Activated CD8-positive, alpha-beta T cell treated with anti-CD3 and anti-CD28 coated beads for 36 hours (primary cell): ENCODE results near the gene SCAND1. TPM values are rescaled to one million over a fixed set of nuclear protein-coding genes. Genes with fewer than 3 reads are reported as not detected.

ENCODE experiments used
- ATAC-seq: fragments of 200-7000 bp; cut with Tn5 transposase; one replicate; pipeline ENCODE4 v1.10.0; 2021; ENCODE audit warnings: mild to moderate bottlenecking, moderate library complexity
- CTCF ChIA-PET: fragments of 350-600 bp; sonication (Branson Sonifier 250); formaldehyde crosslinking; loops from one replicate; lab custom pipeline; 2021; ENCODE audit warnings: antibody characterized with exemption; lab: Charles Lee
- POLR2A ChIA-PET: fragments of 350-600 bp; sonication (Branson Sonifier 250); formaldehyde crosslinking; loops from one replicate; lab custom pipeline; 2021; ENCODE audit warnings: antibody characterized with exemption; lab: Charles Lee
- DNase-seq: peaks from one replicate; pipeline ENCODE4 v3.0.0-alpha.2; 2020
- H3K27ac Mint-ChIP-seq: one replicate; pipeline ENCODE4 v1.8.0; 2021; ENCODE audit warnings: mild to moderate bottlenecking, mixed read lengths
- H3K27me3 Mint-ChIP-seq: one replicate; pipeline ENCODE4 v1.8.0; 2021; ENCODE audit warnings: mixed read lengths
- H3K36me3 Mint-ChIP-seq: one replicate; pipeline ENCODE4 v1.8.0; 2021; ENCODE audit warnings: low read depth, mixed read lengths
- H3K4me1 Mint-ChIP-seq: one replicate; pipeline ENCODE4 v1.8.0; 2021; ENCODE audit warnings: low read depth, mixed read lengths
- H3K4me3 Mint-ChIP-seq: one replicate; pipeline ENCODE4 v1.8.0; 2021; ENCODE audit warnings: mild to moderate bottlenecking, moderate library complexity, mixed read lengths
- H3K9me3 Mint-ChIP-seq: one replicate; pipeline ENCODE4 v1.8.0; 2021; ENCODE audit warnings: mixed read lengths
- CTCF ChIP-seq: fragments of 200-600 bp; IDR thresholded peaks from one replicate; pipeline ENCODE4 v1.8.0; 2022; ENCODE audit warnings: antibody characterized with exemption, mild to moderate bottlenecking
- intact Hi-C: fragments of 100-400 bp; cut with micrococcal nuclease; formaldehyde crosslinking; loops from one replicate; pipeline ENCODE4 v1.10.0; 2022
- total RNA-seq, 2 experiments: library from RNA; stranded (reverse); gene quantifications; one replicate each; pipeline ENCODE4 v1.2.3, GENCODE V29; 2021

Gene SCAND1
- total RNA-seq, 2 experiments from 2014 or later: 46.4 to 49.2 TPM

GRCh38 chr20:35907017-35907701, 47.1 kb downstream of the SCAND1 start:
- no peak for TF ChIP-seq CTCF
- CTCF ChIA-PET: interaction anchor here (1.3 kb wide), 1 partner anchor 13 kb away, joined by 3 read pairs; no protein-coding TSS in a partner anchor
- Mint-ChIP-seq H3K27me3 (no peaks in the 10 kb centered on the region), H3K27ac (no peak overlapping the region), H3K4me3 (no peak overlapping the region), H3K9me3 (no peaks in the 10 kb centered on the region), H3K36me3 (peaks cover 14% of the 10 kb centered on the region), H3K4me1 (peaks cover 28% of the 10 kb centered on the region)
- ATAC-seq (no peak), DNase-seq (no peak)
- POLR2A ChIA-PET: interaction anchor here (1.0 kb wide), 1 partner anchor 10 kb away, joined by 3 read pairs; no protein-coding TSS in a partner anchor
- intact Hi-C loops: no loop called here

DNA sequence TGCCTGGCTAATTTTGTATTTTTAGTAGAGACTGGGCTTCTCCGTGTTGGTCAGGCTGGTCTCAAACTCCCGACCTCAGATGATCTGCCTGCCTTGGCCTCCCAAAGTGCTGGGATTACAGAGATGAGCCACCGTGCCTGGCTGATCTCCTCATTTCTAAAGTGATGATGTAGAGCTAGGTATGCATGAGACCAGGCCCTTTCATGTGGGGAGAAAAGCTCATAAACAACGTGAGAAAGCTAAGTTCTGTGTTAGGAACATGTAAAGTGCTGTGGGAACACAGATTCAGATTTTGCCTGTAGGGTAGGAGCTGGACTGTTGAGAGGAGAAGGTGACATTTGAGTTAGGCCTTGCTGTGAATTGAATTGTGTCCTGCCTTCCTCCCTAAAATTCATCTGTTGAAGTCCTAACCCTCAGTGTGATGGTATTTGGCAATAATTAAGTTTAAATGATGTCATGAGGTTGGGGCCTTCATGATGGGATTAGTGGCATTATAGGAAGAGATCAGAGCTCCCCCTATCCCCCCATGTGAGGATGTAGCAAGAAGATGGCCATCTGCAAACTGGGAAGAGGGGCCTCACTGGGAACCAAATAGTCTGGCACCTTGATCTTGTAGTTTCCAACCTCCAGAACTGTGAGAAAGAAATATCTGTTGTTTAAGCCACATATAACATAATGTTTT, 49.2 kb downstream of the SCAND1 start:
- intact Hi-C loops: no loop called here

GRCh38 chr20:35903843-35904242, 50.5 kb downstream of the SCAND1 start:
- intact Hi-C loops: no loop called here
- Mint-ChIP-seq H3K4me1 (peaks cover 16% of the 10 kb centered on the region), H3K4me3 (no peak overlapping the region), H3K27me3 (no peaks in the 10 kb centered on the region), H3K27ac (no peak overlapping the region), H3K36me3 (peaks cover 23% of the 10 kb centered on the region), H3K9me3 (no peaks in the 10 kb centered on the region)
- no peak for ATAC-seq
- ChIA-PET CTCF (no interaction called here), POLR2A (no interaction called here)
- no peak for TF ChIP-seq CTCF
- DNase-seq: no peak

More for the DNA sequence above, 49.2 kb downstream of the SCAND1 start:
- H3K27ac Mint-ChIP-seq: no peak overlapping the region
- DNase-seq: no peak
- H3K27me3 Mint-ChIP-seq: no peaks in the 10 kb centered on the region
- CTCF ChIA-PET: interaction anchor here (0.9 to 1.3 kb wide), 2 partner anchors 20 to 42 kb away, joined by 3 read pairs; no protein-coding TSS in a partner anchor
- no peak for ATAC-seq
- TF ChIP-seq CTCF: no peak
- H3K9me3 Mint-ChIP-seq: no peaks in the 10 kb centered on the region
- peaks cover 18% of the 10 kb centered on the region for H3K36me3 Mint-ChIP-seq
- peaks cover 29% of the 10 kb centered on the region for H3K4me1 Mint-ChIP-seq
- H3K4me3 Mint-ChIP-seq: no peak overlapping the region
- POLR2A ChIA-PET: interaction anchor here (0.5 to 0.9 kb wide), 2 partner anchors 14 to 26 kb away, joined by 3 to 4 read pairs; no protein-coding TSS in a partner anchor

Other genes starting within 250 kb of the SCAND1 start
- gene RBM39, start 212.2 kb downstream of the SCAND1 start, total RNA-seq: 100 to 1,000 TPM; 317 to 321 TPM
- 10 to 100 TPM; 57.9 to 58.8 TPM for gene PHF20, start 182.5 kb downstream of the SCAND1 start, total RNA-seq
- 1 to 10 TPM; 4.9 to 6.1 TPM for gene CNBD2, start 14.1 kb upstream of the SCAND1 start, total RNA-seq
- gene EPB41L1, start 200.2 kb upstream of the SCAND1 start, total RNA-seq: 1 to 10 TPM; 1.0 to 2.2 TPM